ENCODE results near the gene CMTR1. TPM values are rescaled to one million over a fixed set of nuclear protein-coding genes. Genes with fewer than 3 reads are reported as not detected.

The CMTR1 gene
- total RNA-seq, 1 experiment from 2014 or later = 36.4 TPM

DNA sequence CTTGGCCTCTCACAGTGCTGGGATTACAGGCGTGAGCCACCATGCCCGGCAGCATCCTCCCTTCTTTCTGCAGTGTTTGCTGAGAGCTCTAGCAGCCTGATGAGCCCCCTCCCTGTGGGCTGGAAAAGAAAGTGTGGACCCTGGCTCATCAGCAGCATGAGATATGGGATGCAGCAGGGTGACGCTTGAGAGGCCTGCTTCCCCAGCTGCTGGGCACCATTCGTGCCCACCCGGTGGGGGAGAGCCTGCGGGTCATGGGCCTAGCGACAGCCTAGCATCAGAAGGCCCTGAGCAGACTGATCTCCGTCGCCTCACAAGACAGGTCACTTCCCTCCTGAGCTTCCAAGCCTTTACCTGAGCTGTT is 82.7 kb downstream of the CMTR1 start:
- Histone ChIP-seq H3K36me3 (ENCODE audit: low read depth, low read length) (no peaks in the 10 kb centered on the region), H3K79me2 (ENCODE audit: low read length) (no peaks in the 10 kb centered on the region), H4K20me1 (ENCODE audit: low read length) (no peaks in the 10 kb centered on the region), H3K9me3 (ENCODE audit: low read length) (no peaks in the 10 kb centered on the region), H3K27me3 (ENCODE audit: low read length) (no peaks in the 10 kb centered on the region), H3F3A (ENCODE audit: low read length, unreplicated experiment) (no peaks in the 10 kb centered on the region), H3K4me1 (ENCODE audit: insufficient read depth, low read length) (peaks cover 23% of the 10 kb centered on the region), H2AFZ (ENCODE audit: low read length) (peak overlapping the region; percentile 77), H3K9ac (ENCODE audit: low read length) (no peak overlapping the region), H3K27ac (ENCODE audit: low read length) (no peak overlapping the region), H3K9me2 (replicated peaks; ENCODE audit: low read length) (no peaks in the 10 kb centered on the region), H3K4me3 (ENCODE audit: low read length) (no peak overlapping the region), H3K4me2 (ENCODE audit: low read length) (peak overlapping the region; percentile 45)
- BruUV-seq (replicated peaks) = no TSS peak
- ChIA-PET POLR2A (ENCODE audit: unreplicated experiment) (interaction anchor here (0.8 kb wide), 1 partner anchor 15 kb away, joined by 3 read pairs; no protein-coding TSS in a partner anchor), CTCF (interaction anchor here (0.6 kb wide), 1 partner anchor 28 kb away, joined by 5 read pairs; no protein-coding TSS in a partner anchor)
- no peak for ATAC-seq
- intact Hi-C loops (cut with micrococcal nuclease) = no loop called here
- TF ChIP-seq, protein P1, sequence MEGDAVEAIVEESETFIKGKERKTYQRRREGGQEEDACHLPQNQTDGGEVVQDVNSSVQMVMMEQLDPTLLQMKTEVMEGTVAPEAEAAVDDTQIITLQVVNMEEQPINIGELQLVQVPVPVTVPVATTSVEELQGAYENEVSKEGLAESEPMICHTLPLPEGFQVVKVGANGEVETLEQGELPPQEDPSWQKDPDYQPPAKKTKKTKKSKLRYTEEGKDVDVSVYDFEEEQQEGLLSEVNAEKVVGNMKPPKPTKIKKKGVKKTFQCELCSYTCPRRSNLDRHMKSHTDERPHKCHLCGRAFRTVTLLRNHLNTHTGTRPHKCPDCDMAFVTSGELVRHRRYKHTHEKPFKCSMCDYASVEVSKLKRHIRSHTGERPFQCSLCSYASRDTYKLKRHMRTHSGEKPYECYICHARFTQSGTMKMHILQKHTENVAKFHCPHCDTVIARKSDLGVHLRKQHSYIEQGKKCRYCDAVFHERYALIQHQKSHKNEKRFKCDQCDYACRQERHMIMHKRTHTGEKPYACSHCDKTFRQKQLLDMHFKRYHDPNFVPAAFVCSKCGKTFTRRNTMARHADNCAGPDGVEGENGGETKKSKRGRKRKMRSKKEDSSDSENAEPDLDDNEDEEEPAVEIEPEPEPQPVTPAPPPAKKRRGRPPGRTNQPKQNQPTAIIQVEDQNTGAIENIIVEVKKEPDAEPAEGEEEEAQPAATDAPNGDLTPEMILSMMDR (conservative IDR thresholded peaks at IDR 0.05; ENCODE audit: low read depth, low read length) = no peak
- TF ChIP-seq EZH2phosphoT487 (IDR thresholded peaks at IDR 0.05; ENCODE audit: borderline replicate concordance, low read length) = no peak
- DNase-seq = no peak

DNA sequence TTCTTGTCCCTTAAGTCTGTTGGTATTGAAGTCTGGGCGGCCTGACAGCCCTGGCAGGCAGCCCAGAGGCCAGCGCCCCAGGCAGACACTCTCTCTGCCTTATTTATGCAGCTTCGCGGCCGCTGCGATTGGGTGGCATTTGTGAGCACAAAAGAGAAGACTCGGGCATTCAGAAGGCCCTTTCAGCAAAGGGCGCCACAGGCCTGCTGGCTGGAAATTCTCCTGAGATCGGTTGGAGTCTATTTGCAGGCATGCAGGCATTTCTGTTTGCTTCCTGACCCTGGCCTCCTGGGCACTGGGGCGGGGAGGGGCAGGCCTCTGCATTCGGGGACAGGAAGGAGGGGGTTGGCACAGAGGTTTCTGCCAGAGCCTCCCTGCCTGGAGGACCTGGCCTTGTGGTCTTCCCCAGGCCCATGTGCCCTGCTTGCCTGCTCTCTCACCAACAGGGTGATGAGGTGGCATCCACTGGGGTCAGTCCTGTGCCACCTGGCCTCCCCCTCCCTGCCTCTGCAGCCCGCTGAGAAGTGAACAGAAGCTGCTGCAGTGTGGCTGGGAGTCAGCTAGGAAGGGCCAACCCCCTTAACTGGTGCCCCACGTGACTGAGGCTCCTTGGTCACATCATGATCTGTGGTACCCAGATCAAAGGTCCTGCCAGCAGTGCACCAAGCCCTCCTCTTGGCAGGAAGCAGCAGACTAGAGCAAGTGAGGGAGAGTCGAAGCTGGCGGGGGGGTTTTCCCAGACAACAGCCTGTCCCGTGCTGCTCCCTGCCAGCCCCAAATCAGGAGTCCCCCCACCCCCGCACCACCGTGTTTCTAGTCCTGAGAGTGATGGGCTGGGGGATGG is 83.3 kb downstream of the CMTR1 start:
- ATAC-seq (peak; percentile 47), DNase-seq (peak; percentile 82)
- peaks cover 23% of the 10 kb centered on the region for H3K4me1 ChIP-seq (ENCODE audit: insufficient read depth, low read length)
- no peaks in the 10 kb centered on the region for H3K79me2 ChIP-seq (ENCODE audit: low read length)
- H3K27ac ChIP-seq (ENCODE audit: low read length) = no peak overlapping the region
- H4K20me1 ChIP-seq (ENCODE audit: low read length) = no peaks in the 10 kb centered on the region
- H2AFZ ChIP-seq (ENCODE audit: low read length) = peak overlapping the region; percentile 77
- BruUV-seq (replicated peaks) = no TSS peak
- H3K4me2 ChIP-seq (ENCODE audit: low read length) = peak overlapping the region; percentile 45
- intact Hi-C loops (cut with micrococcal nuclease) = no loop called here
- no peaks in the 10 kb centered on the region for H3K36me3 ChIP-seq (ENCODE audit: low read depth, low read length)
- no peaks in the 10 kb centered on the region for H3K9me3 ChIP-seq (ENCODE audit: low read length)
- ChIA-PET POLR2A (ENCODE audit: unreplicated experiment) (interaction anchor here (0.8 kb wide), 1 partner anchor 16 kb away, joined by 3 read pairs; no protein-coding TSS in a partner anchor), CTCF (interaction anchor here (0.6 kb wide), 1 partner anchor 28 kb away, joined by 5 read pairs; no protein-coding TSS in a partner anchor)
- no peaks in the 10 kb centered on the region for H3K9me2 ChIP-seq (replicated peaks; ENCODE audit: low read length)
- H3K4me3 ChIP-seq (ENCODE audit: low read length) = no peak overlapping the region
- no peak overlapping the region for H3K9ac ChIP-seq (ENCODE audit: low read length)
- no peaks in the 10 kb centered on the region for H3F3A ChIP-seq (ENCODE audit: low read length, unreplicated experiment)
- TF ChIP-seq EZH2phosphoT487 (IDR thresholded peaks at IDR 0.05; ENCODE audit: borderline replicate concordance, low read length) (no peak), EZH2 (IDR thresholded peaks at IDR 0.05; ENCODE audit: low read length, unreplicated experiment) (no peak)
- TF ChIP-seq, protein P1 (conservative IDR thresholded peaks at IDR 0.05; ENCODE audit: low read depth, low read length) = no peak
- H3K27me3 ChIP-seq (ENCODE audit: low read length) = no peaks in the 10 kb centered on the region

DNA sequence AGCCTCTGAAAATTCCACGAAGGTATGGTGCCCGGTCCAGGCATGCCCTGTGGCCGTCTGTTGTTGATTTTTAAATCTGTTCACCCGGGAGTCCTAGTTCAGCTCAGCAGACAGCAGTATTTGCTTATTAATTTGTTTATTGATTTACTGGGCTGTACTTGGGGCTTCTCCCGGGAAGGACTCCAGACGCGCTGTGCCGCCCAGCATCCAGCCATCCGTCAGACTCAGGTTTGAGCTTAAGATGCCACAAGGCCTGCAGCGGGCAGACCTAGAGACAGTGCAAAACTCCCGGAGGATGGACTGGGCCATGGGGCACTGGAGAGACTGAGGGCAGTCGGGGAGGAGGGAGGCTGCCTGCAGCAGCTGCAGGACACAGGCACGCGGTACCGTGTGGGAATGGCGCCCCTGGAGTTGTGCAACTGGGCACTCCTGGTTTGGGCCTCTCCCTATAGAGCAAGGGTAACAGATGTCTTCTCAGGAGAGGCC is 83.9 kb downstream of the CMTR1 start:
- Histone ChIP-seq H3K27me3 (ENCODE audit: low read length) (no peaks in the 10 kb centered on the region), H3K36me3 (ENCODE audit: low read depth, low read length) (no peaks in the 10 kb centered on the region), H3K4me3 (ENCODE audit: low read length) (no peak overlapping the region), H3K9me3 (ENCODE audit: low read length) (no peaks in the 10 kb centered on the region), H3K4me2 (ENCODE audit: low read length) (no peak overlapping the region), H3K27ac (ENCODE audit: low read length) (no peak overlapping the region), H4K20me1 (ENCODE audit: low read length) (no peaks in the 10 kb centered on the region), H3K79me2 (ENCODE audit: low read length) (no peaks in the 10 kb centered on the region), H2AFZ (ENCODE audit: low read length) (no peak overlapping the region), H3K4me1 (ENCODE audit: insufficient read depth, low read length) (peaks cover 23% of the 10 kb centered on the region), H3K9ac (ENCODE audit: low read length) (no peak overlapping the region), H3K9me2 (replicated peaks; ENCODE audit: low read length) (no peaks in the 10 kb centered on the region), H3F3A (ENCODE audit: low read length, unreplicated experiment) (no peaks in the 10 kb centered on the region)
- intact Hi-C loops (cut with micrococcal nuclease) = no loop called here
- TF ChIP-seq EZH2 (IDR thresholded peaks at IDR 0.05; ENCODE audit: low read length, unreplicated experiment) (no peak), EZH2phosphoT487 (IDR thresholded peaks at IDR 0.05; ENCODE audit: borderline replicate concordance, low read length) (no peak)
- TF ChIP-seq, protein P1 (conservative IDR thresholded peaks at IDR 0.05; ENCODE audit: low read depth, low read length) = no peak
- no peak for DNase-seq
- ChIA-PET POLR2A (ENCODE audit: unreplicated experiment) (no interaction called here), CTCF (no interaction called here)
- no peak for ATAC-seq
- no TSS peak for BruUV-seq (replicated peaks)

Data from PC-3 (cell line).